ENCODE results near the gene SH3YL1. TPM values are rescaled to one million over a fixed set of nuclear protein-coding genes. Genes with fewer than 3 reads are reported as not detected.

Gene SH3YL1
- total RNA-seq, 4 donors from 2014 or later: 70.7 to 344 (median 98.0) TPM

- Histone ChIP-seq H3K4me3 (no peak overlapping the region), H3K27ac (no peak overlapping the region)
These were observed 21.2 kb upstream of the SH3YL1 start for GRCh38 chr2:284896-285492.

GRCh38 chr2:283996-284794 lies 20.4 kb upstream of the SH3YL1 start:
- Histone ChIP-seq H3K27ac (no peak overlapping the region), H3K9me3 (no peaks in the 10 kb centered on the region)
- intact Hi-C loops (cut with DNase I; ENCODE audit: low total_unique reads): no loop called here

More at GRCh38 chr2:284896-285492, 21.2 kb upstream of the SH3YL1 start:
- peaks cover 5 to 42% (median 24%) of the 10 kb centered on the region in 4 donors for H3K4me1 ChIP-seq
- H3K9me3 ChIP-seq: no peaks in the 10 kb centered on the region
- whole genome bisulfite sequencing, 2 donors (ENCODE audit: low coverage in 1 of 2): 45 to 53% methylated on average over 11 to 13 of the region's 13 CpGs
- in situ Hi-C loops (cut with MboI; ENCODE audit: low pct_ligation_motif_present in 1 of 4, low pct_unique_long_range_greater_than_20kb in 1 of 4, low sequenced_read_pairs in 3 of 4): no loop called here
- intact Hi-C loops (cut with DNase I; ENCODE audit: low total_unique reads): no loop called here
- TF ChIP-seq POLR2A (IDR thresholded peaks at IDR 0.05) (no peak), EP300 (IDR thresholded peaks at IDR 0.05; ENCODE audit: low read depth) (no peak), POLR2AphosphoS5 (IDR thresholded peaks at IDR 0.05) (no peak), CTCF (IDR thresholded peaks at IDR 0.05) (no peak)
- peaks cover 37% of the 10 kb centered on the region for H3K27me3 ChIP-seq
- DNase-seq: no peak
- H3K36me3 ChIP-seq: peaks cover 0 to 2% (median 0%) of the 10 kb centered on the region in 4 donors

GRCh38 chr2:282371-283263 lies 18.8 kb upstream of the SH3YL1 start:
- WGBS, 2 donors (ENCODE audit: low coverage in 1 of 2): 94 to 99% methylated on average over 10 to 12 of the region's 12 CpGs
- H3K27ac ChIP-seq: no peak overlapping the region
- no peak for DNase-seq

More at GRCh38 chr2:283996-284794, 20.4 kb upstream of the SH3YL1 start:
- Histone ChIP-seq H3K36me3 (peaks cover 0 to 8% (median under 1%) of the 10 kb centered on the region in 4 donors), H3K4me3 (no peak overlapping the region), H3K27me3 (peaks cover 29% of the 10 kb centered on the region), H3K4me1 (peaks cover 2 to 34% (median 17%) of the 10 kb centered on the region in 4 donors)
- in situ Hi-C loops (cut with MboI; ENCODE audit: low pct_ligation_motif_present in 1 of 4, low pct_unique_long_range_greater_than_20kb in 1 of 4, low sequenced_read_pairs in 3 of 4): no loop called here
- DNase-seq: no peak
- 71 to 91% methylated on average over 1 to 4 of the region's 4 CpGs for WGBS, 2 donors (ENCODE audit: low coverage in 1 of 2)
- TF ChIP-seq EP300 (IDR thresholded peaks at IDR 0.05; ENCODE audit: low read depth) (no peak), POLR2A (IDR thresholded peaks at IDR 0.05) (no peak), POLR2AphosphoS5 (IDR thresholded peaks at IDR 0.05) (no peak), CTCF (IDR thresholded peaks at IDR 0.05) (no peak)

More at GRCh38 chr2:282371-283263, 18.8 kb upstream of the SH3YL1 start:
- in situ Hi-C loops (cut with MboI; ENCODE audit: low pct_ligation_motif_present in 1 of 4, low pct_unique_long_range_greater_than_20kb in 1 of 4, low sequenced_read_pairs in 3 of 4) (no loop called here), intact Hi-C loops (cut with DNase I; ENCODE audit: low total_unique reads) (no loop called here)
- no peak for TF ChIP-seq POLR2AphosphoS5 (IDR thresholded peaks at IDR 0.05)
- no peak for TF ChIP-seq CTCF (IDR thresholded peaks at IDR 0.05)
- TF ChIP-seq POLR2A (IDR thresholded peaks at IDR 0.05): no peak
- TF ChIP-seq EP300 (IDR thresholded peaks at IDR 0.05; ENCODE audit: low read depth): no peak
- H3K4me3 ChIP-seq: no peak overlapping the region
- peaks cover 0 to 22% (median 8%) of the 10 kb centered on the region in 4 donors for H3K36me3 ChIP-seq
- H3K4me1 ChIP-seq: peaks cover 0 to 18% (median 6%) of the 10 kb centered on the region in 4 donors
- H3K27me3 ChIP-seq: peaks cover 15% of the 10 kb centered on the region
- no peaks in the 10 kb centered on the region for H3K9me3 ChIP-seq
